Measurements from ENCODE around the gene CCDC175. TPM values are rescaled to one million over a fixed set of nuclear protein-coding genes. Genes with fewer than 3 reads are reported as not detected.

Gene CCDC175
- total and polyA plus RNA-seq, 10 of the 15 experiments (the other 5 are each of a cell fraction or from before 2014, with no cell fraction given) = not detected

- CTCF ChIA-PET = interaction anchor here (1.1 kb wide), 1 partner anchor 14 kb away, joined by 3 read pairs; the partner anchor contains the start of gene GPR135
- ATAC-seq (no peak), DNase-seq (ENCODE audit: low read depth, low spot score) (no peak), FAIRE-seq (no peak)
- Histone ChIP-seq H3K27ac (ENCODE audit: control insufficient read depth, insufficient read depth) (no peak overlapping the region), H3K9ac (ENCODE audit: control insufficient read depth, insufficient read depth, low read length) (no peak overlapping the region), H3K4me2 (ENCODE audit: control insufficient read depth, insufficient read depth) (no peak overlapping the region), H3K9me3 (replicated peaks; ENCODE audit: control insufficient read depth, insufficient read depth, low read length) (no peaks in the 10 kb centered on the region), H2AFZ (ENCODE audit: control insufficient read depth, low read depth, low read length) (no peak overlapping the region), H3K36me3 (ENCODE audit: control insufficient read depth in 2 of 2, insufficient read depth in 2 of 2, low read length in 1 of 2) (peaks cover 2 to 7% of the 10 kb centered on the region in 2 experiments; a peak in 2 of 4 replicates), H3K4me3 (no peak overlapping the region), H3K27me3 (replicated peaks in 1 of 2; ENCODE audit: control insufficient read depth in 2 of 2, insufficient read depth in 2 of 2, low read length in 1 of 2) (no peaks in the 10 kb centered on the region), H3K4me1 (ENCODE audit: control insufficient read depth, insufficient read depth, low read length) (peaks cover 10% of the 10 kb centered on the region; the same call in 1 of the 2 replicates), H3K79me2 (ENCODE audit: control insufficient read depth, insufficient read depth, low read length) (peaks cover 32% of the 10 kb centered on the region), H4K20me1 (ENCODE audit: control insufficient read depth, insufficient read depth) (no peaks in the 10 kb centered on the region)
- in situ Hi-C loops (cut with MboI) = loop anchor here (25.0 kb wide), 1 partner anchor 684 kb away; the partner anchor contains the start of gene DHRS7
- BruUV-seq (replicated peaks) = no TSS peak
- intact Hi-C loops (cut with micrococcal nuclease; ENCODE audit: unreplicated experiment) = no loop called here
- RAD21 ChIA-PET (ENCODE audit: unreplicated experiment) = no interaction called here
- POLR2A ChIA-PET = interaction anchor here (1.4 kb wide), 1 partner anchor 9 kb away, joined by 3 read pairs; no protein-coding TSS in a partner anchor
- 95% methylated on average over 3 of the region's 3 CpGs for WGBS (ENCODE audit: insufficient coverage, insufficient replicate concordance, low lambda C conversion rate, missing lambda C conversion rate)
- SMC1A ChIA-PET (ENCODE audit: uncharacterized antibody, unreplicated experiment) = interaction anchor here (0.7 to 1.6 kb wide), 4 partner anchors 9 to 27 kb away, joined by 3 read pairs; no protein-coding TSS in a partner anchor
- TF ChIP-seq USF2 (IDR thresholded peaks at IDR 0.05; ENCODE audit: borderline replicate concordance, low read depth, low read length) (no peak), TBL1XR1 (IDR thresholded peaks at IDR 0.05; ENCODE audit: low read depth, low read length) (no peak), STAT1 (conservative IDR thresholded peaks at IDR 0.05) (no peak), ZBTB33 (IDR thresholded peaks at IDR 0.05) (no peak), HSF1 (IDR thresholded peaks at IDR 0.05; ENCODE audit: low read depth, low read length) (no peak), TCF3 (IDR thresholded peaks at IDR 0.05; ENCODE audit: borderline replicate concordance, insufficient read depth, low read depth, low read length) (no peak), SREBF2 (IDR thresholded peaks at IDR 0.05; ENCODE audit: low read length) (no peak), WRNIP1 (IDR thresholded peaks at IDR 0.05; ENCODE audit: borderline replicate concordance, low read depth, low read length) (no peak), MXI1 (IDR thresholded peaks at IDR 0.05; ENCODE audit: low read depth, low read length) (no peak), EED (IDR thresholded peaks at IDR 0.05; ENCODE audit: low read depth) (no peak), CREM (IDR thresholded peaks at IDR 0.05; ENCODE audit: low read depth) (no peak), FOXK2 (IDR thresholded peaks at IDR 0.05) (no peak), HCFC1 (IDR thresholded peaks at IDR 0.05; ENCODE audit: low read length) (no peak), CEBPZ (IDR thresholded peaks at IDR 0.05; ENCODE audit: low read depth, low read length) (no peak), BHLHE40 (IDR thresholded peaks at IDR 0.05; ENCODE audit: borderline replicate concordance in 1 of 2, low read depth in 2 of 2, low read length in 1 of 2) (no peak), SUZ12 (IDR thresholded peaks at IDR 0.05; ENCODE audit: unreplicated experiment) (no peak), NFYB (IDR thresholded peaks at IDR 0.05; ENCODE audit: insufficient read depth, low read depth, low read length) (no peak), CEBPB (IDR thresholded peaks at IDR 0.05; ENCODE audit: borderline replicate concordance in 1 of 2, low read depth in 2 of 2, low read length in 2 of 2) (no peak)
Measured at GRCh38 chr14:59478540-59478939, 98.1 kb downstream of the CCDC175 start.

All from GM12878 (cell line).